Stimulated activated CD8-positive, alpha-beta memory T cell treated with anti-CD3 and anti-CD28 coated beads, Interleukin-7, amount 100 ng/mL, for 48 hours (primary cell): Measurements from ENCODE around the gene UPK3A.
"Not testable (repeated sequence)": the region's sequence is repeated elsewhere in the genome, so short reads cannot be mapped to it uniquely, and the experiment has no call there.

ENCODE experiments used
- DNase-seq, 2 donors: peaks; one replicate each; pipeline ENCODE4 v3.0.0-alpha.2; 2020; ENCODE audit warnings: low read depth in 1 of 2; ENCODE audit errors: extremely low read depth in 1 of 2

The UPK3A gene

GRCh38 chr22:45324311-45324711, 39.6 kb downstream of the UPK3A start:
- no peak for DNase-seq

GRCh38 chr22:45328261-45328660, 43.5 kb downstream of the UPK3A start:
- not testable (repeated sequence) for DNase-seq

- DNase-seq, result no peak
Observed at GRCh38 chr22:45328822-45329529, 44.2 kb downstream of the UPK3A start.

GRCh38 chr22:45329530-45329936, 44.8 kb downstream of the UPK3A start:
- DNase-seq, result no peak

GRCh38 chr22:45330548-45330947, 45.8 kb downstream of the UPK3A start:
- no peak for DNase-seq

GRCh38 chr22:45331486-45331885, 46.7 kb downstream of the UPK3A start:
- DNase-seq, result no peak

GRCh38 chr22:45332001-45332400, 47.3 kb downstream of the UPK3A start:
- DNase-seq, result no peak

GRCh38 chr22:45334068-45334467, 49.3 kb downstream of the UPK3A start:
- DNase-seq, result no peak

- DNase-seq, result no peak
Observed at GRCh38 chr22:45334528-45334927, 49.8 kb downstream of the UPK3A start.

GRCh38 chr22:45335021-45335818, 50.5 kb downstream of the UPK3A start:
- no peak for DNase-seq

- DNase-seq, result no peak
Observed at GRCh38 chr22:45335854-45336522, 51.2 kb downstream of the UPK3A start.

GRCh38 chr22:45336971-45337431, 52.3 kb downstream of the UPK3A start:
- DNase-seq, result no peak

GRCh38 chr22:45337536-45337935, 52.8 kb downstream of the UPK3A start:
- DNase-seq, result no peak

GRCh38 chr22:45338795-45339194, 54.0 kb downstream of the UPK3A start:
- DNase-seq, result no peak

- no peak for DNase-seq
Observed at GRCh38 chr22:45340323-45340722, 55.6 kb downstream of the UPK3A start.

GRCh38 chr22:45341498-45341897, 56.7 kb downstream of the UPK3A start:
- peak in 1 of 2 donors; percentile 57 for DNase-seq

- DNase-seq, result no peak
Observed at GRCh38 chr22:45343143-45343542, 58.4 kb downstream of the UPK3A start.

GRCh38 chr22:45344334-45344733, 59.6 kb downstream of the UPK3A start:
- DNase-seq, result no peak
